AG09319 (cell line): ENCODE data around the gene SUPT3H.

Source experiments
- DNase-seq: peaks from one replicate; pipeline ENCODE4 v3.0.0-alpha.2; 2010; ENCODE audit warnings: low read depth; ENCODE audit errors: extremely low read depth
- CTCF ChIP-seq: IDR thresholded peaks from 2 replicates; pipeline ENCODE4 v1.5.1; 2011; ENCODE audit warnings: low read depth, mild to moderate bottlenecking, inconsistent platforms, low read length, moderate library complexity

Gene SUPT3H

GRCh38 chr6:45174045-45174444 is 203.7 kb downstream of the SUPT3H start:
- no peak for DNase-seq
- TF ChIP-seq CTCF: no peak

GRCh38 chr6:45171380-45171779 is 206.4 kb downstream of the SUPT3H start:
- no peak for TF ChIP-seq CTCF

GRCh38 chr6:45170309-45170708 is 207.4 kb downstream of the SUPT3H start:
- DNase-seq: no peak
- no peak for TF ChIP-seq CTCF

More at GRCh38 chr6:45171380-45171779, 206.4 kb downstream of the SUPT3H start:
- DNase-seq: no peak

GRCh38 chr6:45169815-45170214 is 207.9 kb downstream of the SUPT3H start:
- no peak for DNase-seq
- TF ChIP-seq CTCF: no peak

GRCh38 chr6:45163952-45164766 is 213.6 kb downstream of the SUPT3H start:
- no peak for TF ChIP-seq CTCF
- DNase-seq: no peak

- no peak for DNase-seq
- TF ChIP-seq CTCF: no peak
Observed at GRCh38 chr6:45160305-45160704, 217.4 kb downstream of the SUPT3H start.

GRCh38 chr6:45156075-45156474 is 221.7 kb downstream of the SUPT3H start:
- DNase-seq: no peak
- TF ChIP-seq CTCF: no peak
